Measurements from ENCODE around the gene CHD9.

Gene CHD9

DNA sequence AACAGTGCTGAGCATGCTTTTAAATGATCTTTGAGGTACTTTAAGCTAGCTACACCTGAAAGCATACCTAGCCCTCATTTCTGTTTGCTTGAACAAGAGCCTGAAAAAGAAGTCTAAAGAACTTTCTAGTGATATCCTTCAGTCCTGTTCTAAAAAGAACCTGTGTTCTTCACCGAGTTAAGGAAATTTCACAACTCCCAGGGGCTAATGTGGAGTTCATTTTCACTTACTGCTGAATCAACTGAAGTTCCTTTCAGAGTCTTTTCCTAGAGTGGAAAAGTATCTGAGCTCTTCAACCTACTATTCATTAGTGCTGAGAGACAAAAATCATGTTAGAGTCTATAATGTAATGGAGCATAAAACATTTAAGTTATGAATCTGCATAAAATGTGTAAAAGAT is 66.9 kb downstream of the CHD9 start:
- H3K9ac ChIP-seq (ENCODE audit: low read depth, low read length, poor library complexity, severe bottlenecking) = no peak overlapping the region
- TF ChIP-seq, protein P1, sequence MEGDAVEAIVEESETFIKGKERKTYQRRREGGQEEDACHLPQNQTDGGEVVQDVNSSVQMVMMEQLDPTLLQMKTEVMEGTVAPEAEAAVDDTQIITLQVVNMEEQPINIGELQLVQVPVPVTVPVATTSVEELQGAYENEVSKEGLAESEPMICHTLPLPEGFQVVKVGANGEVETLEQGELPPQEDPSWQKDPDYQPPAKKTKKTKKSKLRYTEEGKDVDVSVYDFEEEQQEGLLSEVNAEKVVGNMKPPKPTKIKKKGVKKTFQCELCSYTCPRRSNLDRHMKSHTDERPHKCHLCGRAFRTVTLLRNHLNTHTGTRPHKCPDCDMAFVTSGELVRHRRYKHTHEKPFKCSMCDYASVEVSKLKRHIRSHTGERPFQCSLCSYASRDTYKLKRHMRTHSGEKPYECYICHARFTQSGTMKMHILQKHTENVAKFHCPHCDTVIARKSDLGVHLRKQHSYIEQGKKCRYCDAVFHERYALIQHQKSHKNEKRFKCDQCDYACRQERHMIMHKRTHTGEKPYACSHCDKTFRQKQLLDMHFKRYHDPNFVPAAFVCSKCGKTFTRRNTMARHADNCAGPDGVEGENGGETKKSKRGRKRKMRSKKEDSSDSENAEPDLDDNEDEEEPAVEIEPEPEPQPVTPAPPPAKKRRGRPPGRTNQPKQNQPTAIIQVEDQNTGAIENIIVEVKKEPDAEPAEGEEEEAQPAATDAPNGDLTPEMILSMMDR (conservative IDR thresholded peaks at IDR 0.05; ENCODE audit: low read length) = no peak
- TF ChIP-seq EZH2phosphoT487 (IDR thresholded peaks at IDR 0.05; ENCODE audit: borderline replicate concordance) = no peak
- H4K20me1 ChIP-seq (ENCODE audit: insufficient read depth, low read length, poor library complexity, severe bottlenecking) = no peaks in the 10 kb centered on the region
- no peaks in the 10 kb centered on the region for H3K9me2 ChIP-seq (replicated peaks; ENCODE audit: low read depth, low read length)
- H3K27me3 ChIP-seq (ENCODE audit: insufficient read depth, low read length, poor library complexity, severe bottlenecking) = no peaks in the 10 kb centered on the region
- no peaks in the 10 kb centered on the region for H3K4me1 ChIP-seq (ENCODE audit: insufficient read depth, low read length, poor library complexity, severe bottlenecking)
- H3K4me3 ChIP-seq (ENCODE audit: low read length, poor library complexity, severe bottlenecking) = no peak overlapping the region
- H3K79me2 ChIP-seq (ENCODE audit: insufficient read depth, low read length) = no peaks in the 10 kb centered on the region
- H3K36me3 ChIP-seq (ENCODE audit: insufficient read depth, low read length) = no peaks in the 10 kb centered on the region
- H3K9me3 ChIP-seq (ENCODE audit: insufficient read depth, low read depth, low read length) = no peaks in the 10 kb centered on the region
- no peak overlapping the region for H2AFZ ChIP-seq (ENCODE audit: low read length)
- no peak overlapping the region for H3K4me2 ChIP-seq (ENCODE audit: low read depth, low read length, poor library complexity, severe bottlenecking)
- H3F3A ChIP-seq (ENCODE audit: low read depth) = no peaks in the 10 kb centered on the region

DNA sequence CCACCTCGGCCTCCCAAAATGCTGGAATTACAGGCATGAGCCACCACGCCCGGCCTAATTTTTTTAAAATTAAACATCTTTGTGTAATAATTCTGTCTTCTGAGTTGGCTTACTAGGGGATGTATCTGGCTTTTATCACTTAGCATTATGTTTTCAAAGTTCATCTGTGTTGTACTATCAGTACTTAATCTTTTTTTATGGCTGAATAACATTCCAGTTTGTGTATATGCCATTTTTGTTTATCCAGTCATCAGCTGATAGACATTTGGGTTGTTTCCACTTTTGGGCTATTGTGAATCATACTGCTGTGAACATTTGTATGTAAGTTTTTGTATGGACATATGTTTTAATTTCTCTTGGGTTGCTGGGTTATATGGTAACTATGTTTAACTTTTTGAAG is 69.0 kb downstream of the CHD9 start:
- no peaks in the 10 kb centered on the region for H3F3A ChIP-seq (ENCODE audit: low read depth)
- H4K20me1 ChIP-seq (ENCODE audit: insufficient read depth, low read length, poor library complexity, severe bottlenecking) = no peaks in the 10 kb centered on the region
- H2AFZ ChIP-seq (ENCODE audit: low read length) = no peak overlapping the region
- no peak for TF ChIP-seq EZH2phosphoT487 (IDR thresholded peaks at IDR 0.05; ENCODE audit: borderline replicate concordance)
- TF ChIP-seq, protein P1 (conservative IDR thresholded peaks at IDR 0.05; ENCODE audit: low read length) = no peak
- no peaks in the 10 kb centered on the region for H3K36me3 ChIP-seq (ENCODE audit: insufficient read depth, low read length)
- no peaks in the 10 kb centered on the region for H3K79me2 ChIP-seq (ENCODE audit: insufficient read depth, low read length)
- H3K4me2 ChIP-seq (ENCODE audit: low read depth, low read length, poor library complexity, severe bottlenecking) = no peak overlapping the region
- H3K4me1 ChIP-seq (ENCODE audit: insufficient read depth, low read length, poor library complexity, severe bottlenecking) = no peaks in the 10 kb centered on the region
- H3K27me3 ChIP-seq (ENCODE audit: insufficient read depth, low read length, poor library complexity, severe bottlenecking) = no peaks in the 10 kb centered on the region
- H3K9ac ChIP-seq (ENCODE audit: low read depth, low read length, poor library complexity, severe bottlenecking) = no peak overlapping the region
- H3K4me3 ChIP-seq (ENCODE audit: low read length, poor library complexity, severe bottlenecking) = no peak overlapping the region
- no peaks in the 10 kb centered on the region for H3K9me3 ChIP-seq (ENCODE audit: insufficient read depth, low read depth, low read length)
- H3K9me2 ChIP-seq (replicated peaks; ENCODE audit: low read depth, low read length) = no peaks in the 10 kb centered on the region

DNA sequence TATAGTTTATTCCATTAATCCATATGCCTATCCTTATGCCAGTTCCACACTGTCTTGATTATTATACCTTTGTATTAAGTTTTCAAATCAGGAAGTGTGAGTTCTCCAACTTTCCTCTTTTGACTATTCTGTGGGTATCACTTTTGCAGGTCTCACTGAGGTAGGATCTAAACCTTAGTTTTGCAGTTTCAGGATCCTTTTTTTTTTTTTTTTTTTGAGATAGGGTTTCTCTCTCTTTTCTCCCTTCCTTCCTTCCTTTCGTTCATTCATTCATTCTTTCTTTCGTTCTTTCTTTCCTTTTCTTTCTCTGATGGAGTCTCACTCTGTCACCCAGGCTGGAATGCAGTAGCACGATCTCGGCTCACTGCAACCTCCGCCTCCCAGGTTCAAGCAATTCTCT is 71.6 kb downstream of the CHD9 start:
- Histone ChIP-seq H3K36me3 (ENCODE audit: insufficient read depth, low read length) (no peaks in the 10 kb centered on the region), H3K27me3 (ENCODE audit: insufficient read depth, low read length, poor library complexity, severe bottlenecking) (no peaks in the 10 kb centered on the region), H3K4me2 (ENCODE audit: low read depth, low read length, poor library complexity, severe bottlenecking) (no peak overlapping the region), H2AFZ (ENCODE audit: low read length) (no peak overlapping the region), H3K9me2 (replicated peaks; ENCODE audit: low read depth, low read length) (no peaks in the 10 kb centered on the region), H3K9me3 (ENCODE audit: insufficient read depth, low read depth, low read length) (no peaks in the 10 kb centered on the region), H3K79me2 (ENCODE audit: insufficient read depth, low read length) (no peaks in the 10 kb centered on the region; the same call in 1 of the 2 replicates), H3F3A (ENCODE audit: low read depth) (0 out of 2 replicates have a peak, but pooled peaks cover 4% of the 10 kb centered on the region), H3K9ac (ENCODE audit: low read depth, low read length, poor library complexity, severe bottlenecking) (no peak overlapping the region), H4K20me1 (ENCODE audit: insufficient read depth, low read length, poor library complexity, severe bottlenecking) (no peaks in the 10 kb centered on the region), H3K4me3 (ENCODE audit: low read length, poor library complexity, severe bottlenecking) (no peak overlapping the region), H3K4me1 (ENCODE audit: insufficient read depth, low read length, poor library complexity, severe bottlenecking) (peaks cover 9% of the 10 kb centered on the region)
- no peak for TF ChIP-seq EZH2phosphoT487 (IDR thresholded peaks at IDR 0.05; ENCODE audit: borderline replicate concordance)
- TF ChIP-seq, protein P1 (conservative IDR thresholded peaks at IDR 0.05; ENCODE audit: low read length) = no peak
